GM18517 (cell line): ENCODE data around the gene ZMIZ1.
"Not testable (repeated sequence)": the region's sequence is repeated elsewhere in the genome, so short reads cannot be mapped to it uniquely, and the experiment has no call there.

Experiments
- ATAC-seq: cut with Tn5 transposase; IDR thresholded peaks from one replicate; pipeline ENCODE4 v1.9.1; 2021; ENCODE audit warnings: mild to moderate bottlenecking, moderate library complexity; ENCODE audit not compliant: unreplicated experiment

ZMIZ1 gene

GRCh38 chr10:79329529-79329928 is 260.8 kb downstream of the ZMIZ1 start:
- no peak for ATAC-seq

- peak; percentile 10 for ATAC-seq
These were observed 262.5 kb downstream of the ZMIZ1 start for GRCh38 chr10:79331226-79331625.

GRCh38 chr10:79331709-79332108 is 262.9 kb downstream of the ZMIZ1 start:
- peak; percentile 65 for ATAC-seq

- ATAC-seq: not testable (repeated sequence)
These were observed 264.0 kb downstream of the ZMIZ1 start for GRCh38 chr10:79332610-79333315.

GRCh38 chr10:79333513-79333912 is 264.7 kb downstream of the ZMIZ1 start:
- ATAC-seq: no peak

GRCh38 chr10:79334573-79334972 is 265.8 kb downstream of the ZMIZ1 start:
- ATAC-seq: no peak

GRCh38 chr10:79335094-79335469 is 266.3 kb downstream of the ZMIZ1 start:
- ATAC-seq: no peak

GRCh38 chr10:79335470-79336235 is 266.9 kb downstream of the ZMIZ1 start:
- no peak for ATAC-seq

GRCh38 chr10:79336276-79336675 is 267.5 kb downstream of the ZMIZ1 start:
- ATAC-seq: no peak

GRCh38 chr10:79336739-79337138 is 268.0 kb downstream of the ZMIZ1 start:
- no peak for ATAC-seq

GRCh38 chr10:79337783-79338469 is 269.2 kb downstream of the ZMIZ1 start:
- ATAC-seq: not testable (repeated sequence)

- ATAC-seq: no peak
These were observed 270.5 kb downstream of the ZMIZ1 start for GRCh38 chr10:79339266-79339665.

- no peak for ATAC-seq
These were observed 272.0 kb downstream of the ZMIZ1 start for GRCh38 chr10:79340646-79341244.

GRCh38 chr10:79342295-79342761 is 273.6 kb downstream of the ZMIZ1 start:
- no peak for ATAC-seq

GRCh38 chr10:79342811-79343561 is 274.2 kb downstream of the ZMIZ1 start:
- ATAC-seq: no peak

- no peak for ATAC-seq
These were observed 275.9 kb downstream of the ZMIZ1 start for GRCh38 chr10:79344502-79345195.

GRCh38 chr10:79345241-79346011 is 276.7 kb downstream of the ZMIZ1 start:
- ATAC-seq: no peak

- ATAC-seq: no peak
These were observed 277.2 kb downstream of the ZMIZ1 start for GRCh38 chr10:79346012-79346340.
